OCI-LY1 (cell line): ENCODE data around the gene ORC3.

Experiments used
- H2AFZ ChIP-seq: fragments of 200-600 bp; sonication (generic), shearing (Covaris generic); 2 replicates; pipeline ENCODE4 v1.6.0; 2014; ENCODE audit warnings: antibody characterized with exemption, mild to moderate bottlenecking, low read length
- H3F3A ChIP-seq: fragments of 200-600 bp; sonication (generic), shearing (Covaris generic); 2 replicates; pipeline ENCODE4 v1.6.0; 2014; ENCODE audit warnings: mild to moderate bottlenecking, antibody characterized with exemption, low read length, moderate library complexity; ENCODE audit not compliant: insufficient read depth
- H3K27ac ChIP-seq: fragments of 200-600 bp; sonication (generic); 2 replicates; pipeline ENCODE4 v1.5.1; 2014; ENCODE audit warnings: low read length, mixed run types, mild to moderate bottlenecking, low read depth; ENCODE audit not compliant: poor library complexity, severe bottlenecking
- H3K27me3 ChIP-seq: fragments of 200-600 bp; sonication (generic); 2 replicates; pipeline ENCODE4 v1.6.0; 2014; ENCODE audit warnings: antibody characterized with exemption, mild to moderate bottlenecking, low read length, moderate library complexity; ENCODE audit not compliant: insufficient read depth
- H3K36me3 ChIP-seq: fragments of 200-600 bp; sonication (generic); 2 replicates; pipeline ENCODE4 v1.6.1; 2014; ENCODE audit warnings: mild to moderate bottlenecking, antibody characterized with exemption, low read length, moderate library complexity, mixed read lengths; ENCODE audit not compliant: insufficient read depth
- H3K4me1 ChIP-seq: fragments of 200-600 bp; sonication (generic); 2 replicates; pipeline ENCODE4 v1.5.1; 2014; ENCODE audit warnings: mild to moderate bottlenecking, low read length, moderate library complexity; ENCODE audit not compliant: insufficient read depth, severe bottlenecking
- H3K4me2 ChIP-seq: fragments of 200-600 bp; sonication (generic), shearing (Covaris generic); 2 replicates; pipeline ENCODE4 v1.6.1; 2014; ENCODE audit warnings: low read length
- H3K4me3 ChIP-seq: fragments of 200-600 bp; sonication (generic); 2 replicates; pipeline ENCODE4 v1.5.1; 2014; ENCODE audit warnings: low read length, low read depth, mild to moderate bottlenecking, mixed read lengths; ENCODE audit not compliant: poor library complexity, severe bottlenecking
- H3K79me2 ChIP-seq: fragments of 200-600 bp; shearing (Covaris generic); 2 replicates; pipeline ENCODE4 v1.6.1; 2016; ENCODE audit warnings: mixed run types, low read length, mixed read lengths; ENCODE audit not compliant: insufficient read depth
- H3K9ac ChIP-seq: fragments of 200-600 bp; sonication (generic), shearing (Covaris generic); 2 replicates; pipeline ENCODE4 v1.6.1; 2014; ENCODE audit warnings: mild to moderate bottlenecking, low read length, mixed read lengths
- H3K9me2 ChIP-seq: fragments of 200-600 bp; sonication (generic), shearing (Covaris generic); 2 replicates; pipeline ENCODE4 v1.6.1; 2014; ENCODE audit warnings: low read depth, mild to moderate bottlenecking, low read length, mixed read lengths
- H3K9me3 ChIP-seq: fragments of 200-600 bp; shearing (Covaris generic); 2 replicates; pipeline ENCODE4 v1.6.1; 2014; ENCODE audit warnings: low read length, mixed read lengths
- H4K20me1 ChIP-seq: fragments of 200-600 bp; sonication (generic), shearing (Covaris generic); 2 replicates; pipeline ENCODE4 v1.6.0; 2016; ENCODE audit warnings: mild to moderate bottlenecking, low read length; ENCODE audit not compliant: insufficient read depth
- CTCF ChIP-seq: fragments of 200-600 bp; sonication (generic), shearing (Covaris generic); IDR thresholded peaks from 2 replicates; pipeline ENCODE4 v1.5.1; 2017; ENCODE audit warnings: mild to moderate bottlenecking, antibody characterized with exemption, low read length, moderate library complexity, mixed read lengths
- EZH2 ChIP-seq: fragments of 200-600 bp; sonication (generic), shearing (Covaris generic); IDR thresholded peaks from 2 replicates; pipeline ENCODE4 v1.8.0; 2017; ENCODE audit warnings: borderline replicate concordance, mixed run types, mild to moderate bottlenecking, antibody characterized with exemption, low read length, moderate library complexity, mixed read lengths

The ORC3 gene

GRCh38 chr6:87675004-87675681, 85.2 kb downstream of the ORC3 start:
- Histone ChIP-seq H2AFZ (no peak overlapping the region), H3K36me3 (peaks cover 87% of the 10 kb centered on the region), H3F3A (no peaks in the 10 kb centered on the region), H3K9ac (no peak overlapping the region), H3K27ac (no peak overlapping the region), H3K4me1 (no peaks in the 10 kb centered on the region), H3K4me3 (no peak overlapping the region), H3K79me2 (0 out of 2 replicates have a peak, but pooled peaks cover 4% of the 10 kb centered on the region), H3K9me3 (no peaks in the 10 kb centered on the region), H3K9me2 (no peaks in the 10 kb centered on the region), H3K4me2 (no peak overlapping the region), H4K20me1 (no peaks in the 10 kb centered on the region), H3K27me3 (no peaks in the 10 kb centered on the region)
- TF ChIP-seq EZH2 (no peak), CTCF (no peak)

- Histone ChIP-seq H3F3A (no peaks in the 10 kb centered on the region), H3K9me3 (0 out of 2 replicates have a peak, but pooled peaks cover 4% of the 10 kb centered on the region), H3K79me2 (peaks cover 66% of the 10 kb centered on the region), H3K4me1 (no peaks in the 10 kb centered on the region), H3K9ac (no peak overlapping the region), H3K4me3 (no peak overlapping the region), H2AFZ (no peak overlapping the region), H3K36me3 (peaks cover 93% of the 10 kb centered on the region), H4K20me1 (no peaks in the 10 kb centered on the region), H3K9me2 (no peaks in the 10 kb centered on the region), H3K4me2 (no peak overlapping the region), H3K27me3 (no peaks in the 10 kb centered on the region), H3K27ac (no peak overlapping the region)
- TF ChIP-seq CTCF (no peak), EZH2 (no peak)
Measured at GRCh38 chr6:87682310-87682709, 92.4 kb downstream of the ORC3 start.

GRCh38 chr6:87683890-87684289, 94.0 kb downstream of the ORC3 start:
- Histone ChIP-seq H3F3A (no peaks in the 10 kb centered on the region), H2AFZ (no peak overlapping the region)

More at GRCh38 chr6:87683890-87684289, 94.0 kb downstream of the ORC3 start:
- Histone ChIP-seq H3K36me3 (peaks cover 91% of the 10 kb centered on the region), H3K27ac (no peak overlapping the region), H3K9ac (no peak overlapping the region), H3K4me3 (no peak overlapping the region), H3K4me1 (no peaks in the 10 kb centered on the region), H3K27me3 (no peaks in the 10 kb centered on the region), H4K20me1 (no peaks in the 10 kb centered on the region), H3K79me2 (peaks cover 81% of the 10 kb centered on the region), H3K4me2 (no peak overlapping the region), H3K9me3 (0 out of 2 replicates have a peak, but pooled peaks cover 4% of the 10 kb centered on the region), H3K9me2 (no peaks in the 10 kb centered on the region)
- TF ChIP-seq CTCF: no peak
- TF ChIP-seq EZH2: no peak
